Common myeloid progenitor, CD34-positive (primary cell): ENCODE measurements around the gene UGT1A5.
"Not testable (repeated sequence)": the region's sequence is repeated elsewhere in the genome, so short reads cannot be mapped to it uniquely, and the experiment has no call there.

ENCODE experiments used
- CTCF ChIA-PET: fragments of 350-600 bp; sonication (Branson Sonifier 250); formaldehyde crosslinking; loops from one replicate; lab custom pipeline; 2021; ENCODE audit warnings: antibody characterized with exemption; lab: Charles Lee
- POLR2A ChIA-PET: fragments of 350-600 bp; sonication (Branson Sonifier 250); formaldehyde crosslinking; loops from one replicate; lab custom pipeline; 2021; ENCODE audit warnings: antibody characterized with exemption; lab: Charles Lee
- DNase-seq, 3 donors: peaks; one replicate each; pipeline versions ENCODE4 v3.0.0 to v3.0.0-alpha.2; 2013
- H3K27ac ChIP-seq, 2 experiments: 1 replicate in 1 of 2; 2 replicates in 1 of 2; pipeline ENCODE4 v1.7.0; 2013; ENCODE audit warnings: inconsistent platforms in 2 of 2, low read length in 2 of 2, mild to moderate bottlenecking in 2 of 2, low read depth in 1 of 2, moderate library complexity in 1 of 2; ENCODE audit not compliant: severe bottlenecking in 2 of 2, insufficient read depth in 1 of 2, poor library complexity in 1 of 2
- H3K27me3 ChIP-seq, 5 experiments: replicated peaks in 2 of 5; 1 replicate in 3 of 5; 2 replicates in 2 of 5; pipeline versions ENCODE4 v1.6.1 to v1.7.0; 2013; ENCODE audit warnings: low read length in 4 of 5, mild to moderate bottlenecking in 2 of 5, moderate library complexity in 2 of 5, inconsistent platforms in 1 of 5; ENCODE audit not compliant: insufficient read depth in 5 of 5, control insufficient read depth in 4 of 5
- H3K36me3 ChIP-seq, 4 experiments: 1 replicate in 2 of 4; 2 replicates in 2 of 4; pipeline versions ENCODE4 v1.6.1 to v1.7.0; 2013; ENCODE audit warnings: low read length in 3 of 4, control low read depth in 1 of 4, mild to moderate bottlenecking in 1 of 4; ENCODE audit not compliant: control insufficient read depth in 4 of 4, insufficient read depth in 4 of 4
- H3K4me1 ChIP-seq, 4 experiments: 1 replicate in 3 of 4; 2 replicates in 1 of 4; pipeline versions ENCODE4 v1.6.1 to v1.7.1; 2013; ENCODE audit warnings: low read length in 3 of 4, mild to moderate bottlenecking in 3 of 4, control low read depth in 1 of 4, inconsistent platforms in 1 of 4, moderate library complexity in 1 of 4; ENCODE audit not compliant: control insufficient read depth in 4 of 4, insufficient read depth in 4 of 4; ENCODE audit errors: control extremely low read depth in 1 of 4
- H3K4me3 ChIP-seq, 7 experiments: 1 replicate in 4 of 7; 2 replicates in 3 of 7; pipeline versions ENCODE4 v1.5.1 to v1.7.0; 2013; ENCODE audit warnings: mild to moderate bottlenecking in 7 of 7, low read length in 6 of 7, moderate library complexity in 6 of 7, inconsistent platforms in 2 of 7, low read depth in 2 of 7, control low read depth in 1 of 7; ENCODE audit not compliant: insufficient read depth in 4 of 7, control insufficient read depth in 1 of 7; ENCODE audit errors: extremely low read depth in 1 of 7
- H3K9me3 ChIP-seq, 5 experiments: 1 replicate in 4 of 5; 2 replicates in 1 of 5; pipeline versions ENCODE4 v1.6.1 to v1.7.1; 2013; ENCODE audit warnings: low read length in 4 of 5, mild to moderate bottlenecking in 2 of 5, inconsistent platforms in 1 of 5, low read depth in 1 of 5, moderate library complexity in 1 of 5; ENCODE audit not compliant: control insufficient read depth in 4 of 5, insufficient read depth in 2 of 5; ENCODE audit errors: control extremely low read depth in 1 of 5
- WGBS: methylation state at CpG from one replicate; pipeline ENCODE4 v1.1.5; 2013; ENCODE audit not compliant: insufficient coverage; 5-methylcytosine and 5-hydroxymethylcytosine counted together

UGT1A5 gene

GRCh38 chr2:233728723-233729301 is 16.1 kb downstream of the UGT1A5 start, which contains the start of gene UGT1A3:
TSS of gene UGT1A3 (plus strand) at chr2:233729042. CDS start at chr2:233729127, 85 bp downstream.
- no peaks in the 10 kb centered on the region for H3K36me3 ChIP-seq
- DNase-seq, result no peak
- no peak within 1 kb of the TSS for H3K27ac ChIP-seq
- H3K4me1 ChIP-seq, result no peaks in the 10 kb centered on the region
- CTCF ChIA-PET, result interaction anchor here (1.0 kb wide), 1 partner anchor 37 kb away, joined by 3 read pairs; the partner anchor contains the start of gene UGT1A6
- 92% methylated on average over 8 of the region's 8 CpGs for WGBS
- peaks cover 0 to 2% (median 0%) of the 10 kb centered on the region in 5 experiments for H3K9me3 ChIP-seq
- no peak within 1 kb of the TSS for H3K4me3 ChIP-seq
- POLR2A ChIA-PET, result no interaction called here
- peaks cover 0 to 2% (median 0%) of the 10 kb centered on the region in 5 experiments for H3K27me3 ChIP-seq

GRCh38 chr2:233736868-233737653 is 24.4 kb downstream of the UGT1A5 start:
- DNase-seq, H3K9me3 ChIP-seq, CTCF ChIA-PET, POLR2A ChIA-PET, H3K27ac ChIP-seq, H3K27me3 ChIP-seq, H3K36me3 ChIP-seq, H3K4me3 ChIP-seq, H3K4me1 ChIP-seq: not testable (repeated sequence)
- 96% methylated on average over 12 of the region's 14 CpGs for WGBS

- DNase-seq, result no peak
- Histone ChIP-seq H3K36me3 (no peaks in the 10 kb centered on the region), H3K4me1 (no peaks in the 10 kb centered on the region), H3K27me3 (peaks cover 0 to 6% (median 0%) of the 10 kb centered on the region in 5 experiments), H3K27ac (no peak overlapping the region), H3K4me3 (no peak overlapping the region), H3K9me3 (peaks cover 0 to 3% (median 0%) of the 10 kb centered on the region in 5 experiments)
- CTCF ChIA-PET, result no interaction called here
- 100% methylated on average over 1 of the region's 2 CpGs for WGBS
- POLR2A ChIA-PET, result no interaction called here
These were observed 28.2 kb downstream of the UGT1A5 start for GRCh38 chr2:233740870-233741269.

- H3K27me3 ChIP-seq, result peaks cover 0 to 12% (median 2%) of the 10 kb centered on the region in 5 experiments
- H3K4me1 ChIP-seq, result no peaks in the 10 kb centered on the region
- 97% methylated on average over 35 of the region's 46 CpGs for WGBS
- ChIA-PET CTCF (no interaction called here), POLR2A (no interaction called here)
- peaks cover 0 to 1% (median 0%) of the 10 kb centered on the region in 5 experiments for H3K9me3 ChIP-seq
- no peak overlapping the region for H3K27ac ChIP-seq
- H3K4me3 ChIP-seq, result no peak overlapping the region
- no peak for DNase-seq
- H3K36me3 ChIP-seq, result no peaks in the 10 kb centered on the region
These were observed 31.0 kb downstream of the UGT1A5 start for GRCh38 chr2:233743464-233744259.

- CTCF ChIA-PET, result no interaction called here
- no peak overlapping the region for H3K4me3 ChIP-seq
- 93% methylated on average over 2 of the region's 5 CpGs for WGBS
- H3K36me3 ChIP-seq, result no peaks in the 10 kb centered on the region
- H3K9me3 ChIP-seq, result peaks cover 0 to 1% (median 0%) of the 10 kb centered on the region in 5 experiments
- POLR2A ChIA-PET, result no interaction called here
- no peaks in the 10 kb centered on the region for H3K4me1 ChIP-seq
- no peak for DNase-seq
- peaks cover 0 to 12% (median 2%) of the 10 kb centered on the region in 5 experiments for H3K27me3 ChIP-seq
- no peak overlapping the region for H3K27ac ChIP-seq
These were observed 32.5 kb downstream of the UGT1A5 start for GRCh38 chr2:233745073-233745755.

- peaks cover 0 to 12% (median 2%) of the 10 kb centered on the region in 5 experiments for H3K27me3 ChIP-seq
- H3K4me3 ChIP-seq, CTCF ChIA-PET, H3K36me3 ChIP-seq, H3K9me3 ChIP-seq, H3K27ac ChIP-seq, POLR2A ChIA-PET, H3K4me1 ChIP-seq, DNase-seq: not testable (repeated sequence)
- WGBS, result 89% methylated on average over 2 of the region's 2 CpGs
These were observed 33.1 kb downstream of the UGT1A5 start for GRCh38 chr2:233745838-233746237.
